Neural cell (in vitro differentiated cells): ENCODE measurements around the gene TPR. TPM values are rescaled to one million over a fixed set of nuclear protein-coding genes. Genes with fewer than 3 reads are reported as not detected.

Experiments used
- H2AFZ ChIP-seq: fragments of 200-600, 300-800 bp; sonication (generic), shearing (Covaris generic); 2 replicates; pipeline ENCODE4 v1.6.0; 2014; ENCODE audit warnings: low read depth, mild to moderate bottlenecking, antibody characterized with exemption, low read length, moderate library complexity
- H3F3A ChIP-seq: fragments of 200-600 bp; shearing (Covaris generic); 2 replicates; pipeline ENCODE4 v1.6.1; 2016; ENCODE audit warnings: mild to moderate bottlenecking, moderate library complexity, mixed read lengths, antibody characterized with exemption, low read length; ENCODE audit not compliant: insufficient read depth, poor library complexity, severe bottlenecking
- H3K27ac ChIP-seq: fragments of 200-600, 300-800 bp; sonication (generic), shearing (Covaris generic); 2 replicates; pipeline ENCODE4 v1.5.1; 2014; ENCODE audit warnings: mild to moderate bottlenecking, low read length, moderate library complexity
- H3K27me3 ChIP-seq: fragments of 300-800, 200-600 bp; sonication (generic), shearing (Covaris generic); 2 replicates; pipeline ENCODE4 v1.6.0; 2014; ENCODE audit warnings: mild to moderate bottlenecking, low read depth, low read length, moderate library complexity; ENCODE audit not compliant: insufficient read depth
- H3K36me3 ChIP-seq: fragments of 300-800, 200-600 bp; sonication (generic), shearing (Covaris generic); 2 replicates; pipeline ENCODE4 v1.5.1; 2014; ENCODE audit warnings: mild to moderate bottlenecking, antibody characterized with exemption, low read length, moderate library complexity; ENCODE audit not compliant: insufficient read depth
- H3K4me2 ChIP-seq: fragments of 300-800, 200-600 bp; sonication (generic), shearing (Covaris generic); 2 replicates; pipeline ENCODE4 v1.6.0; 2014; ENCODE audit warnings: mild to moderate bottlenecking, low read length
- H3K4me3 ChIP-seq: fragments of 300-800, 200-600 bp; sonication (generic), shearing (Covaris generic); 2 replicates; pipeline ENCODE4 v1.5.1; 2014; ENCODE audit warnings: mild to moderate bottlenecking, low read length, moderate library complexity
- H3K79me2 ChIP-seq: fragments of 200-600 bp; shearing (Covaris generic); replicated peaks from 2 replicates; pipeline ENCODE4 v1.6.0; 2014; ENCODE audit warnings: mild to moderate bottlenecking, low read length, moderate library complexity; ENCODE audit not compliant: insufficient read depth
- H3K9ac ChIP-seq: fragments of 300-800, 200-600 bp; sonication (generic), shearing (Covaris generic); 2 replicates; pipeline ENCODE4 v1.6.1; 2016; ENCODE audit warnings: mild to moderate bottlenecking, low read length, mixed read lengths
- H3K9me2 ChIP-seq: fragments of 200-600 bp; shearing (Covaris generic); 2 replicates; pipeline ENCODE4 v1.6.1; 2016; ENCODE audit warnings: mild to moderate bottlenecking, low read length, mixed read lengths; ENCODE audit not compliant: insufficient read depth
- H3K9me3 ChIP-seq: fragments of 200-600, 300-800 bp; sonication (generic), shearing (Covaris generic); 2 replicates; pipeline ENCODE4 v1.6.1; 2016; ENCODE audit warnings: mild to moderate bottlenecking, mixed run types, low read length, moderate library complexity, mixed read lengths
- H4K20me1 ChIP-seq: fragments of 200-600 bp; shearing (Covaris generic); 2 replicates; pipeline ENCODE4 v1.6.1; 2016; ENCODE audit warnings: mild to moderate bottlenecking, mixed run types; ENCODE audit not compliant: insufficient read depth
- EP300 ChIP-seq: fragments of 450-650 bp; conservative IDR thresholded peaks from 2 replicates; pipeline ENCODE4 v1.6.1; 2014; ENCODE audit warnings: antibody characterized with exemption, mild to moderate bottlenecking, moderate library complexity; ENCODE audit not compliant: poor library complexity, severe bottlenecking
- EZH2 ChIP-seq: fragments of 200-600, 300-800 bp; shearing (Covaris generic), sonication (generic); IDR thresholded peaks from 2 replicates; pipeline ENCODE4 v1.6.1; 2014; ENCODE audit warnings: antibody characterized with exemption, low read length, borderline replicate concordance, mild to moderate bottlenecking; ENCODE audit not compliant: insufficient read depth, poor library complexity, severe bottlenecking
- MXI1 ChIP-seq: fragments of 450-650 bp; conservative IDR thresholded peaks from 2 replicates; pipeline ENCODE4 v1.6.1; 2014; ENCODE audit warnings: antibody characterized with exemption, mild to moderate bottlenecking; ENCODE audit not compliant: poor library complexity, severe bottlenecking
- POLR2AphosphoS5 ChIP-seq: IDR thresholded peaks from 2 replicates; pipeline ENCODE4 v1.6.1; 2012
- RAD21 ChIP-seq: fragments of 450-650 bp; conservative IDR thresholded peaks from 2 replicates; pipeline ENCODE4 v1.6.1; 2014; ENCODE audit warnings: antibody characterized with exemption, mild to moderate bottlenecking, moderate library complexity
- REST ChIP-seq: IDR thresholded peaks from 2 replicates; pipeline ENCODE4 v1.6.1; 2012; ENCODE audit warnings: borderline replicate concordance
- SMC3 ChIP-seq: fragments of 450-650 bp; conservative IDR thresholded peaks from 2 replicates; pipeline ENCODE4 v1.6.1; 2014; ENCODE audit warnings: antibody characterized with exemption, mild to moderate bottlenecking, moderate library complexity; ENCODE audit not compliant: poor library complexity
- TAF1 ChIP-seq: IDR thresholded peaks from 2 replicates; pipeline ENCODE4 v1.6.1; 2012; ENCODE audit warnings: low read depth
- polyA plus RNA-seq: library from polyadenylated mRNA; depleted of rRNA; stranded (reverse); fragments of >200 nt; gene quantifications from 2 replicates; pipeline ENCODE4 v1.2.3, GENCODE V29; 2014
- TF ChIP-seq, protein P1 (sequence below): fragments of 450-650 bp; IDR thresholded peaks from 2 replicates; pipeline ENCODE4 v1.5.1; 2014; ENCODE audit warnings: antibody characterized with exemption, mild to moderate bottlenecking, moderate library complexity; ENCODE audit not compliant: poor library complexity, severe bottlenecking

The TPR gene
- polyA plus RNA-seq, 1 donor from 2014 or later = 91.2 TPM

GRCh38 chr1:186421446-186421845 lies 46.4 kb upstream of the TPR start:
- Histone ChIP-seq H3K27me3 (no peaks in the 10 kb centered on the region), H3K4me2 (no peak overlapping the region), H3K9me3 (no peaks in the 10 kb centered on the region), H2AFZ (no peak overlapping the region), H3K9ac (no peak overlapping the region), H3F3A (no peaks in the 10 kb centered on the region), H3K36me3 (no peaks in the 10 kb centered on the region), H3K4me3 (no peak overlapping the region), H4K20me1 (no peaks in the 10 kb centered on the region), H3K27ac (no peak overlapping the region), H3K9me2 (no peaks in the 10 kb centered on the region), H3K79me2 (no peaks in the 10 kb centered on the region)
- TF ChIP-seq EZH2 (no peak), REST (no peak), SMC3 (no peak)
- TF ChIP-seq, protein P1, sequence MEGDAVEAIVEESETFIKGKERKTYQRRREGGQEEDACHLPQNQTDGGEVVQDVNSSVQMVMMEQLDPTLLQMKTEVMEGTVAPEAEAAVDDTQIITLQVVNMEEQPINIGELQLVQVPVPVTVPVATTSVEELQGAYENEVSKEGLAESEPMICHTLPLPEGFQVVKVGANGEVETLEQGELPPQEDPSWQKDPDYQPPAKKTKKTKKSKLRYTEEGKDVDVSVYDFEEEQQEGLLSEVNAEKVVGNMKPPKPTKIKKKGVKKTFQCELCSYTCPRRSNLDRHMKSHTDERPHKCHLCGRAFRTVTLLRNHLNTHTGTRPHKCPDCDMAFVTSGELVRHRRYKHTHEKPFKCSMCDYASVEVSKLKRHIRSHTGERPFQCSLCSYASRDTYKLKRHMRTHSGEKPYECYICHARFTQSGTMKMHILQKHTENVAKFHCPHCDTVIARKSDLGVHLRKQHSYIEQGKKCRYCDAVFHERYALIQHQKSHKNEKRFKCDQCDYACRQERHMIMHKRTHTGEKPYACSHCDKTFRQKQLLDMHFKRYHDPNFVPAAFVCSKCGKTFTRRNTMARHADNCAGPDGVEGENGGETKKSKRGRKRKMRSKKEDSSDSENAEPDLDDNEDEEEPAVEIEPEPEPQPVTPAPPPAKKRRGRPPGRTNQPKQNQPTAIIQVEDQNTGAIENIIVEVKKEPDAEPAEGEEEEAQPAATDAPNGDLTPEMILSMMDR = no peak

DNA sequence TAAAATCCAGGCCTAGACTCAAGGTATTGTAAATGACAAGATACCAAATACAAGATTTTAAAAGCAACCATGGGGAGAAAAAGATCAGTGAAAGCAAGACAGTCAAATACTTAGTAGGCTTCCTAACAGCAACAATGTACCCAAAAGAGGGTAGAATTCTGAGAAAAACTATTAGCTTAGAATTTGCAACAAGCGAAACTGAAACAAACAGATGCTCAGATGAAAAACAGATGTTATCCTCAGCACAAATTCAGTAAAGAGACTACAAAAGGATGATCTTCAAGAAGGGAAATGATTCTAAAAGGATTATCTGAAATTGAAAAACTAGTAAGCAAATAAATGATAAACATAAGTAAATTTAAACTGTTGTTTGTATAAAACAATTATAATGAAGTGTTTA lies 45.9 kb upstream of the TPR start:
- Histone ChIP-seq H3K4me3 (no peak overlapping the region), H3K9me2 (no peaks in the 10 kb centered on the region), H3K36me3 (no peaks in the 10 kb centered on the region), H3F3A (no peaks in the 10 kb centered on the region), H3K27me3 (no peaks in the 10 kb centered on the region), H3K9ac (no peak overlapping the region), H3K27ac (no peak overlapping the region), H3K79me2 (no peaks in the 10 kb centered on the region), H4K20me1 (no peaks in the 10 kb centered on the region), H3K4me2 (no peak overlapping the region), H3K9me3 (no peaks in the 10 kb centered on the region), H2AFZ (no peak overlapping the region)
- no peak for TF ChIP-seq EP300

DNA sequence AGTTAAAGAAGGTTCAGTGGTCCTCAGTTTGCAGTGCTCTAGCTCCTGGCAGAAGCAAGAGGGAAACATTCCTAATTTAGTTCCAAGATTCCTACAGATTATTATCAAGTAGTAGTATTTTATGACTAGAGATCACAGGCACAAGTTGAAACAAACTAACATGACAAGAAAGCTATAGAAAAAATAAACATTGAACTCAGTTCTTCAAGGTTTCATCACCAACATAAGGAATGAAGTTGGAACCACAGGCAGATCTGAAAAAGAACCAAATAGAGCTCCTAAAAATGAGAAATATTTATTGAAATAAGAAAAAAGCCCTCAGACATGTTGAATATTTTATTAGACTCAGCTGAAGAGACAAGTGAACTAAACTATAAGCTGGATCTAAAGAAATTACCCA lies 45.3 kb upstream of the TPR start:
- H3F3A ChIP-seq = no peaks in the 10 kb centered on the region
- no peaks in the 10 kb centered on the region for H3K79me2 ChIP-seq
- no peak overlapping the region for H2AFZ ChIP-seq
- H4K20me1 ChIP-seq = no peaks in the 10 kb centered on the region
- no peak overlapping the region for H3K27ac ChIP-seq
- no peak overlapping the region for H3K4me3 ChIP-seq
- no peaks in the 10 kb centered on the region for H3K36me3 ChIP-seq
- H3K9ac ChIP-seq = no peak overlapping the region
- H3K9me3 ChIP-seq = no peaks in the 10 kb centered on the region
- H3K27me3 ChIP-seq = no peaks in the 10 kb centered on the region
- no peak for TF ChIP-seq POLR2AphosphoS5
- TF ChIP-seq SMC3 = no peak
- TF ChIP-seq, protein P1 = no peak
- TF ChIP-seq TAF1 = no peak
- no peak for TF ChIP-seq EP300
- TF ChIP-seq MXI1 = no peak
- TF ChIP-seq EZH2 = no peak
- no peak for TF ChIP-seq RAD21
- TF ChIP-seq REST = no peak
- no peak overlapping the region for H3K4me2 ChIP-seq
- no peaks in the 10 kb centered on the region for H3K9me2 ChIP-seq
